ENCODE measurements around the gene OSBPL9. TPM values are rescaled to one million over a fixed set of nuclear protein-coding genes. Genes with fewer than 3 reads are reported as not detected.

Gene OSBPL9
- polyA plus RNA-seq, 1 experiment: 68.3 TPM

- POLR2A ChIA-PET: no interaction called here
Measured at GRCh38 chr1:51741121-51741681, 124.3 kb downstream of the OSBPL9 start.

GRCh38 chr1:51744506-51745303, 127.8 kb downstream of the OSBPL9 start:
- POLR2A ChIA-PET: no interaction called here
- no peak overlapping the region for H3K4me3 ChIP-seq (ENCODE audit: low read depth, low read length)
- no peak for DNase-seq (ENCODE audit: low read depth)
- TF ChIP-seq CTCF (IDR thresholded peaks at IDR 0.05; ENCODE audit: insufficient read depth, low read depth, low read length): no peak
- no peaks in the 10 kb centered on the region for H3K36me3 ChIP-seq (ENCODE audit: control insufficient read depth, insufficient read depth, low read length)
- H3K27me3 ChIP-seq (ENCODE audit: control insufficient read depth, insufficient read depth, low read length): no peaks in the 10 kb centered on the region
- CTCF ChIA-PET: no interaction called here

More at GRCh38 chr1:51741121-51741681, 124.3 kb downstream of the OSBPL9 start:
- Histone ChIP-seq H3K36me3 (ENCODE audit: control insufficient read depth, insufficient read depth, low read length) (no peaks in the 10 kb centered on the region), H3K27me3 (ENCODE audit: control insufficient read depth, insufficient read depth, low read length) (no peaks in the 10 kb centered on the region), H3K4me3 (ENCODE audit: low read depth, low read length) (no peak overlapping the region)
- TF ChIP-seq CTCF (IDR thresholded peaks at IDR 0.05; ENCODE audit: insufficient read depth, low read depth, low read length): no peak
- CTCF ChIA-PET: interaction anchor here (1.5 kb wide), 1 partner anchor 8 kb away, joined by 4 read pairs; no protein-coding TSS in a partner anchor
- no peak for DNase-seq (ENCODE audit: low read depth)

- Histone ChIP-seq H3K36me3 (ENCODE audit: control insufficient read depth, insufficient read depth, low read length) (no peaks in the 10 kb centered on the region), H3K27me3 (ENCODE audit: control insufficient read depth, insufficient read depth, low read length) (no peaks in the 10 kb centered on the region), H3K4me3 (ENCODE audit: low read depth, low read length) (no peak overlapping the region)
- DNase-seq (ENCODE audit: low read depth): no peak
- TF ChIP-seq CTCF (IDR thresholded peaks at IDR 0.05; ENCODE audit: insufficient read depth, low read depth, low read length): no peak
- ChIA-PET CTCF (no interaction called here), POLR2A (no interaction called here)
Measured at GRCh38 chr1:51745304-51745570, 128.3 kb downstream of the OSBPL9 start.

GRCh38 chr1:51749151-51749550, 132.3 kb downstream of the OSBPL9 start:
- peaks cover 2% of the 10 kb centered on the region; the same call in 1 of the 2 replicates for H3K36me3 ChIP-seq (ENCODE audit: control insufficient read depth, insufficient read depth, low read length)
- no peak for TF ChIP-seq CTCF (IDR thresholded peaks at IDR 0.05; ENCODE audit: insufficient read depth, low read depth, low read length)
- no peak overlapping the region for H3K4me3 ChIP-seq (ENCODE audit: low read depth, low read length)
- H3K27me3 ChIP-seq (ENCODE audit: control insufficient read depth, insufficient read depth, low read length): no peaks in the 10 kb centered on the region
- ChIA-PET POLR2A (no interaction called here), CTCF (no interaction called here)
- no peak for DNase-seq (ENCODE audit: low read depth)

- no peak for DNase-seq (ENCODE audit: low read depth)
- TF ChIP-seq CTCF (IDR thresholded peaks at IDR 0.05; ENCODE audit: insufficient read depth, low read depth, low read length): no peak
- CTCF ChIA-PET: interaction anchor here (1.5 to 1.8 kb wide), 2 partner anchors 11 to 12 kb away, joined by 3 to 5 read pairs; no protein-coding TSS in a partner anchor
- Histone ChIP-seq H3K27me3 (ENCODE audit: control insufficient read depth, insufficient read depth, low read length) (no peaks in the 10 kb centered on the region), H3K4me3 (ENCODE audit: low read depth, low read length) (no peak overlapping the region), H3K36me3 (ENCODE audit: control insufficient read depth, insufficient read depth, low read length) (peaks cover 3% of the 10 kb centered on the region; the same call in 1 of the 2 replicates)
- POLR2A ChIA-PET: no interaction called here
Measured at GRCh38 chr1:51750218-51750617, 133.3 kb downstream of the OSBPL9 start.

Measured in BJ (cell line).